GM18505 (cell line): ENCODE data around the gene PHF21B.
"Not testable (repeated sequence)": the region's sequence is repeated elsewhere in the genome, so short reads cannot be mapped to it uniquely, and the experiment has no call there.

Experiments used
- ATAC-seq: cut with Tn5 transposase; IDR thresholded peaks from one replicate; pipeline ENCODE4 v1.9.1; 2021; ENCODE audit not compliant: unreplicated experiment
- POLR2A ChIP-seq: IDR thresholded peaks from 4 replicates; pipeline ENCODE4 v1.6.1; 2011; ENCODE audit warnings: borderline replicate concordance; ENCODE audit not compliant: insufficient read depth, insufficient read length; ENCODE audit errors: extremely low read depth

PHF21B gene

GRCh38 chr22:44972363-44973083 is 37.3 kb downstream of the PHF21B start:
- ATAC-seq = no peak
- no peak for TF ChIP-seq POLR2A

GRCh38 chr22:44971651-44972362 is 38.0 kb downstream of the PHF21B start:
- TF ChIP-seq POLR2A = no peak
- no peak for ATAC-seq

- no peak for TF ChIP-seq POLR2A
- no peak for ATAC-seq
These were observed 39.5 kb downstream of the PHF21B start for GRCh38 chr22:44970291-44970690.

GRCh38 chr22:44969817-44970216 is 40.0 kb downstream of the PHF21B start:
- ATAC-seq = no peak

GRCh38 chr22:44968736-44969135 is 41.1 kb downstream of the PHF21B start:
- ATAC-seq = no peak
- TF ChIP-seq POLR2A = no peak

More at GRCh38 chr22:44969817-44970216, 40.0 kb downstream of the PHF21B start:
- no peak for TF ChIP-seq POLR2A

- no peak for TF ChIP-seq POLR2A
- ATAC-seq = no peak
These were observed 44.6 kb downstream of the PHF21B start for GRCh38 chr22:44965171-44965570.

- no peak for ATAC-seq
- TF ChIP-seq POLR2A = no peak
These were observed 45.1 kb downstream of the PHF21B start for GRCh38 chr22:44964722-44965078.

GRCh38 chr22:44963832-44964721 is 45.7 kb downstream of the PHF21B start:
- TF ChIP-seq POLR2A = no peak
- no peak for ATAC-seq

GRCh38 chr22:44962741-44963454 is 46.9 kb downstream of the PHF21B start:
- no peak for TF ChIP-seq POLR2A
- no peak for ATAC-seq

- ATAC-seq = not testable (repeated sequence)
These were observed 48.1 kb downstream of the PHF21B start for GRCh38 chr22:44961682-44962081.

GRCh38 chr22:44956840-44957767 is 52.7 kb downstream of the PHF21B start:
- ATAC-seq = no peak
- TF ChIP-seq POLR2A = no peak

- ATAC-seq = no peak
- TF ChIP-seq POLR2A = no peak
These were observed 54.7 kb downstream of the PHF21B start for GRCh38 chr22:44955102-44955501.

- no peak for TF ChIP-seq POLR2A
- ATAC-seq = no peak
These were observed 55.7 kb downstream of the PHF21B start for GRCh38 chr22:44954149-44954548.
